ENCODE measurements around the gene TUBGCP6. TPM values are rescaled to one million over a fixed set of nuclear protein-coding genes. Genes with fewer than 3 reads are reported as not detected.
A peak's percentile ranks its signal among the peaks of the same experiment; 100 is the strongest.

TUBGCP6 gene
- total RNA-seq, 1 donor from 2014 or later = 48.5 TPM

- DNase-seq (no peak), ATAC-seq (no peak)
- intact Hi-C loops (cut with DNase I) = no loop called here
- Histone ChIP-seq H3K4me1 (no peaks in the 10 kb centered on the region), H3K36me3 (no peaks in the 10 kb centered on the region), H3K27ac (no peak overlapping the region), H3K9me3 (no peaks in the 10 kb centered on the region), H3K4me3 (no peak overlapping the region), H3K27me3 (ENCODE audit: low read depth) (peaks cover 45% of the 10 kb centered on the region)
- TF ChIP-seq CTCF (IDR thresholded peaks at IDR 0.05) = no peak
Observed at GRCh38 chr22:50174382-50175190, 70.2 kb downstream of the TUBGCP6 start.

GRCh38 chr22:50173983-50174355 is 70.9 kb downstream of the TUBGCP6 start:
- H3K36me3 ChIP-seq = no peaks in the 10 kb centered on the region
- H3K27ac ChIP-seq = no peak overlapping the region
- ATAC-seq (no peak), DNase-seq (no peak)
- peaks cover 46% of the 10 kb centered on the region for H3K27me3 ChIP-seq (ENCODE audit: low read depth)
- intact Hi-C loops (cut with DNase I) = no loop called here
- H3K4me3 ChIP-seq = no peak overlapping the region
- no peaks in the 10 kb centered on the region for H3K9me3 ChIP-seq
- H3K4me1 ChIP-seq = no peaks in the 10 kb centered on the region
- no peak for TF ChIP-seq CTCF (IDR thresholded peaks at IDR 0.05)

- DNase-seq = peak; percentile 66
- ATAC-seq = peak in 1 of 2 donors; percentile 34
- Histone ChIP-seq H3K9me3 (no peaks in the 10 kb centered on the region), H3K4me1 (no peaks in the 10 kb centered on the region), H3K27me3 (ENCODE audit: low read depth) (peaks cover 43% of the 10 kb centered on the region), H3K36me3 (no peaks in the 10 kb centered on the region), H3K27ac (no peak overlapping the region), H3K4me3 (no peak overlapping the region)
- intact Hi-C loops (cut with DNase I) = no loop called here
- TF ChIP-seq CTCF (IDR thresholded peaks at IDR 0.05) = no peak
Observed at GRCh38 chr22:50173311-50173982, 71.4 kb downstream of the TUBGCP6 start.

GRCh38 chr22:50171965-50172421 is 72.8 kb downstream of the TUBGCP6 start:
- H3K36me3 ChIP-seq = no peaks in the 10 kb centered on the region
- intact Hi-C loops (cut with DNase I) = no loop called here
- peaks cover 30% of the 10 kb centered on the region for H3K27me3 ChIP-seq (ENCODE audit: low read depth)
- no peaks in the 10 kb centered on the region for H3K9me3 ChIP-seq
- TF ChIP-seq CTCF (IDR thresholded peaks at IDR 0.05) = no peak
- no peak overlapping the region for H3K4me3 ChIP-seq
- peak in 1 of 2 donors; percentile 9 for ATAC-seq
- DNase-seq = no peak
- no peaks in the 10 kb centered on the region for H3K4me1 ChIP-seq
- H3K27ac ChIP-seq = no peak overlapping the region

- intact Hi-C loops (cut with DNase I) = no loop called here
- DNase-seq = no peak
Observed at GRCh38 chr22:50171319-50171964, 73.4 kb downstream of the TUBGCP6 start.

More at GRCh38 chr22:50171319-50171964, 73.4 kb downstream of the TUBGCP6 start:
- no peaks in the 10 kb centered on the region for H3K4me1 ChIP-seq
- no peaks in the 10 kb centered on the region for H3K36me3 ChIP-seq
- H3K27ac ChIP-seq = no peak overlapping the region
- H3K27me3 ChIP-seq (ENCODE audit: low read depth) = peaks cover 25% of the 10 kb centered on the region
- ATAC-seq = peak; percentile 6 to 34
- H3K9me3 ChIP-seq = no peaks in the 10 kb centered on the region
- no peak for TF ChIP-seq CTCF (IDR thresholded peaks at IDR 0.05)
- no peak overlapping the region for H3K4me3 ChIP-seq
